ENCODE measurements around the gene NELL1. TPM values are rescaled to one million over a fixed set of nuclear protein-coding genes. Genes with fewer than 3 reads are reported as not detected.

Gene NELL1
- total RNA-seq, 1 experiment from 2014 or later = not detected

GRCh38 chr11:21364866-21365624 lies 695.7 kb downstream of the NELL1 start:
- H3K36me3 ChIP-seq (ENCODE audit: control insufficient read depth, insufficient read depth, low read length) = no peaks in the 10 kb centered on the region
- CTCF ChIA-PET = no interaction called here
- in situ Hi-C loops (cut with HindIII; ENCODE audit: low pct_unique_long_range_greater_than_20kb, low sequenced_read_pairs) = no loop called here
- ATAC-seq = no peak
- intact Hi-C loops (cut with micrococcal nuclease; ENCODE audit: unreplicated experiment) = no loop called here
- H3K4me1 ChIP-seq (ENCODE audit: control insufficient read depth, insufficient read depth, low read length) = no peaks in the 10 kb centered on the region
- BruUV-seq (replicated peaks) = no TSS peak
- H3K27ac ChIP-seq (ENCODE audit: low read length) = no peak overlapping the region
- POLR2A ChIA-PET = no interaction called here
- H3K4me3 ChIP-seq (ENCODE audit: low read depth in 2 of 2, low read length in 2 of 2) = no peak overlapping the region
- no peaks in the 10 kb centered on the region for H3K27me3 ChIP-seq (ENCODE audit: control insufficient read depth, insufficient read depth, low read length)
- no peaks in the 10 kb centered on the region for H3K9me3 ChIP-seq (ENCODE audit: control insufficient read depth, insufficient read depth, low read depth, low read length)
- TF ChIP-seq SIN3A (IDR thresholded peaks at IDR 0.05; ENCODE audit: borderline replicate concordance, insufficient read depth, low read depth, low read length) = no peak
- DNase-seq (ENCODE audit: low read depth, low spot score) = no peak

GRCh38 chr11:21369947-21370346 lies 700.6 kb downstream of the NELL1 start:
- no peak for TF ChIP-seq SIN3A (IDR thresholded peaks at IDR 0.05; ENCODE audit: borderline replicate concordance, insufficient read depth, low read depth, low read length)
- no peak for TF ChIP-seq POLR2AphosphoS5 (IDR thresholded peaks at IDR 0.05; ENCODE audit: low read depth, low read length)
- TF ChIP-seq CTCF (IDR thresholded peaks at IDR 0.05) = no peak
- TF ChIP-seq REST (IDR thresholded peaks at IDR 0.05; ENCODE audit: insufficient read depth in 1 of 2, low read depth in 2 of 2, low read length in 1 of 2) = no peak
- no peak for TF ChIP-seq TCF7L2 (IDR thresholded peaks at IDR 0.05; ENCODE audit: low read depth, low read length)
- POLR2A ChIA-PET = interaction anchor here (0.6 kb wide), 1 partner anchor 334 kb away, joined by 3 read pairs; no protein-coding TSS in a partner anchor
- no peaks in the 10 kb centered on the region for H3K9me3 ChIP-seq (ENCODE audit: control insufficient read depth, insufficient read depth, low read depth, low read length)
- no peak overlapping the region for H3K4me3 ChIP-seq (ENCODE audit: low read depth in 2 of 2, low read length in 2 of 2)
- DNase-seq (ENCODE audit: low read depth, low spot score) (no peak), ATAC-seq (no peak)
- in situ Hi-C loops (cut with HindIII; ENCODE audit: low pct_unique_long_range_greater_than_20kb, low sequenced_read_pairs) = no loop called here
- no peaks in the 10 kb centered on the region for H3K27me3 ChIP-seq (ENCODE audit: control insufficient read depth, insufficient read depth, low read length)
- BruUV-seq (replicated peaks) = no TSS peak
- H3K36me3 ChIP-seq (ENCODE audit: control insufficient read depth, insufficient read depth, low read length) = no peaks in the 10 kb centered on the region
- no peaks in the 10 kb centered on the region for H3K4me1 ChIP-seq (ENCODE audit: control insufficient read depth, insufficient read depth, low read length)
- no peak overlapping the region for H3K27ac ChIP-seq (ENCODE audit: low read length)
- intact Hi-C loops (cut with micrococcal nuclease; ENCODE audit: unreplicated experiment) = no loop called here
- CTCF ChIA-PET = no interaction called here

- CTCF ChIA-PET = no interaction called here
- DNase-seq (ENCODE audit: low read depth, low spot score) = no peak
- POLR2A ChIA-PET = no interaction called here
- Histone ChIP-seq H3K9me3 (ENCODE audit: control insufficient read depth, insufficient read depth, low read depth, low read length) (no peaks in the 10 kb centered on the region), H3K27me3 (ENCODE audit: control insufficient read depth, insufficient read depth, low read length) (no peaks in the 10 kb centered on the region), H3K27ac (ENCODE audit: low read length) (no peak overlapping the region), H3K4me3 (ENCODE audit: low read depth in 2 of 2, low read length in 2 of 2) (no peak overlapping the region), H3K4me1 (ENCODE audit: control insufficient read depth, insufficient read depth, low read length) (no peaks in the 10 kb centered on the region), H3K36me3 (ENCODE audit: control insufficient read depth, insufficient read depth, low read length) (no peaks in the 10 kb centered on the region)
- BruUV-seq (replicated peaks) = no TSS peak
- TF ChIP-seq CTCF (IDR thresholded peaks at IDR 0.05) (no peak), POLR2AphosphoS5 (IDR thresholded peaks at IDR 0.05; ENCODE audit: low read depth, low read length) (no peak), REST (IDR thresholded peaks at IDR 0.05; ENCODE audit: insufficient read depth in 1 of 2, low read depth in 2 of 2, low read length in 1 of 2) (no peak), TCF7L2 (IDR thresholded peaks at IDR 0.05; ENCODE audit: low read depth, low read length) (no peak), SIN3A (IDR thresholded peaks at IDR 0.05; ENCODE audit: borderline replicate concordance, insufficient read depth, low read depth, low read length) (no peak)
- ATAC-seq = no peak
- intact Hi-C loops (cut with micrococcal nuclease; ENCODE audit: unreplicated experiment) = no loop called here
- in situ Hi-C loops (cut with HindIII; ENCODE audit: low pct_unique_long_range_greater_than_20kb, low sequenced_read_pairs) = no loop called here
Measured at GRCh38 chr11:21371044-21371443, 701.7 kb downstream of the NELL1 start.
